B cell (primary cell): Measurements from ENCODE around the gene PDK1. TPM values are rescaled to one million over a fixed set of nuclear protein-coding genes. Genes with fewer than 3 reads are reported as not detected.
A peak's percentile ranks its signal among the peaks of the same experiment; 100 is the strongest.

Experiments
- ATAC-seq: fragments of 200-7000 bp; cut with Tn5 transposase; one replicate; pipeline ENCODE4 v1.10.0; 2021; ENCODE audit warnings: low read depth, mild to moderate bottlenecking, moderate number of reproducible peaks, moderate library complexity
- CTCF ChIA-PET: fragments of 350-600 bp; sonication (Branson Sonifier 250); formaldehyde crosslinking; loops from one replicate; lab custom pipeline; 2021; ENCODE audit warnings: antibody characterized with exemption, inconsistent platforms; lab: Charles Lee
- POLR2A ChIA-PET: fragments of 350-600 bp; sonication (Branson Sonifier 250); formaldehyde crosslinking; loops from one replicate; lab custom pipeline; 2021; ENCODE audit warnings: antibody characterized with exemption; lab: Charles Lee
- DNase-seq: peaks from one replicate; pipeline ENCODE4 v3.0.0; 2013
- H2AFZ ChIP-seq: 2 replicates; pipeline ENCODE4 v1.6.1; 2012; ENCODE audit warnings: mild to moderate bottlenecking, low read depth, low read length; ENCODE audit not compliant: insufficient read depth, poor library complexity, severe bottlenecking
- H3K27ac ChIP-seq, 2 donors: 1 replicate in 1 of 2; 2 replicates in 1 of 2; pipeline ENCODE4 v1.5.1; 2012 to 2013; ENCODE audit warnings: low read length in 2 of 2, mild to moderate bottlenecking in 2 of 2, moderate library complexity in 1 of 2
- H3K27me3 ChIP-seq, 4 experiments: fragments of 200-600 bp in 1 of 4; sonication (generic) in 1 of 4; replicated peaks in 1 of 4; 1 replicate in 2 of 4; 2 replicates in 2 of 4; pipeline versions ENCODE4 v1.6.1 to v1.7.0; 2013 to 2016; ENCODE audit warnings: low read length in 3 of 4, mild to moderate bottlenecking in 2 of 4, mixed read lengths in 1 of 4, moderate library complexity in 1 of 4; ENCODE audit not compliant: insufficient read depth in 4 of 4, control insufficient read depth in 3 of 4; ENCODE audit errors: control extremely low read depth in 1 of 4
- H3K36me3 ChIP-seq, 2 experiments: replicated peaks in 1 of 2; 1 replicate in 1 of 2; 2 replicates in 1 of 2; pipeline versions ENCODE4 v1.6.1 to v1.7.1; 2013; ENCODE audit warnings: low read length in 1 of 2; ENCODE audit not compliant: insufficient read depth in 2 of 2, control insufficient read depth in 1 of 2; ENCODE audit errors: control extremely low read depth in 1 of 2, extremely low read depth in 1 of 2
- H3K4me1 ChIP-seq, 2 donors: fragments of 200-600 bp in 1 of 2; sonication (generic) in 1 of 2; 1 replicate in 1 of 2; 2 replicates in 1 of 2; pipeline versions ENCODE4 v1.5.1 to v1.6.1; 2013 to 2017; ENCODE audit warnings: low read length in 2 of 2; ENCODE audit not compliant: control insufficient read depth in 2 of 2, insufficient read depth in 2 of 2
- H3K4me2 ChIP-seq: replicated peaks from 2 replicates; pipeline ENCODE3; 2012; ENCODE audit warnings: mild to moderate bottlenecking, low read depth, low read length; ENCODE audit not compliant: poor library complexity, severe bottlenecking
- H3K4me3 ChIP-seq, 5 experiments: fragments of 200-600 bp in 1 of 5; sonication (generic) in 1 of 5; 1 replicate in 3 of 5; 2 replicates in 2 of 5; pipeline versions ENCODE4 v1.5.1 to v1.7.0; 2011 to 2016; ENCODE audit warnings: low read length in 4 of 5, mild to moderate bottlenecking in 4 of 5, low read depth in 2 of 5, control low read depth in 1 of 5, moderate library complexity in 1 of 5; ENCODE audit not compliant: insufficient read depth in 1 of 5; ENCODE audit errors: control extremely low read depth in 1 of 5, extremely low read depth in 1 of 5
- H3K79me2 ChIP-seq: fragments of 200-600 bp; sonication (generic); one replicate; pipeline ENCODE4 v1.6.0; 2016; ENCODE audit warnings: low read length; ENCODE audit not compliant: control insufficient read depth, insufficient read depth
- H3K9ac ChIP-seq: fragments of 200-600 bp; sonication (generic); 2 replicates; pipeline ENCODE4 v1.6.1; 2017; ENCODE audit warnings: mild to moderate bottlenecking, low read length, moderate library complexity
- H3K9me3 ChIP-seq, 3 donors: one replicate each; pipeline versions ENCODE4 v1.6.1 to v1.7.1; 2013; ENCODE audit warnings: low read length in 2 of 3; ENCODE audit not compliant: control insufficient read depth in 2 of 3, insufficient read depth in 1 of 3; ENCODE audit errors: control extremely low read depth in 1 of 3
- H4K20me1 ChIP-seq: 2 replicates; pipeline ENCODE4 v1.6.0; 2012; ENCODE audit warnings: mild to moderate bottlenecking, low read length; ENCODE audit not compliant: insufficient read depth, control insufficient read depth, poor library complexity, severe bottlenecking
- H3K27ac Mint-ChIP-seq: one replicate; pipeline ENCODE4 v1.8.0; 2021; ENCODE audit warnings: mixed read lengths
- H3K27me3 Mint-ChIP-seq: one replicate; pipeline ENCODE4 v1.8.0; 2021; ENCODE audit warnings: mixed read lengths
- H3K4me1 Mint-ChIP-seq: one replicate; pipeline ENCODE4 v1.8.0; 2021; ENCODE audit warnings: mixed read lengths
- H3K4me3 Mint-ChIP-seq: one replicate; pipeline ENCODE4 v1.8.0; 2021; ENCODE audit warnings: mixed read lengths
- H3K9me3 Mint-ChIP-seq: one replicate; pipeline ENCODE4 v1.8.0; 2022; ENCODE audit warnings: mixed read lengths; ENCODE audit not compliant: insufficient read depth
- EZH2 ChIP-seq: IDR thresholded peaks from 2 replicates; pipeline ENCODE4 v1.6.1; 2012; ENCODE audit warnings: borderline replicate concordance, low read depth, mild to moderate bottlenecking, moderate library complexity, low read length; ENCODE audit not compliant: insufficient read depth, poor library complexity, severe bottlenecking
- whole genome bisulfite sequencing: methylation state at CpG from one replicate; pipeline ENCODE4 v1.1.5; 2013; ENCODE audit warnings: missing lambda C conversion rate; ENCODE audit not compliant: insufficient coverage; 5-methylcytosine and 5-hydroxymethylcytosine counted together
- intact Hi-C: fragments of 100-400 bp; cut with micrococcal nuclease; formaldehyde crosslinking; loops from one replicate; pipeline ENCODE4 v1.10.0; 2022
- polyA plus RNA-seq: library from polyadenylated mRNA; depleted of rRNA; stranded (reverse); fragments of >200 nt; gene quantifications from 2 replicates; pipeline ENCODE4 v1.2.3, GENCODE V29; 2012
- total RNA-seq, 2 donors: library from RNA; stranded (reverse); fragments of 120-200 nt in 1 of 2; gene quantifications; 1 replicate in 1 of 2; 2 replicates in 1 of 2; pipeline versions ENCODE4 v1.2.3 to v1.2.4, GENCODE V29; 2013 to 2022
- TF ChIP-seq, protein P1 (sequence below): fragments of 200-600 bp; IDR thresholded peaks from one replicate; pipeline ENCODE4 v1.8.0; 2022; ENCODE audit warnings: antibody characterized with exemption, mild to moderate bottlenecking

Gene PDK1
- total and polyA plus RNA-seq, 2 donors (not counting 1 experiment from before 2014, with no cell fraction given), result 12.5 to 25.5 TPM

DNA sequence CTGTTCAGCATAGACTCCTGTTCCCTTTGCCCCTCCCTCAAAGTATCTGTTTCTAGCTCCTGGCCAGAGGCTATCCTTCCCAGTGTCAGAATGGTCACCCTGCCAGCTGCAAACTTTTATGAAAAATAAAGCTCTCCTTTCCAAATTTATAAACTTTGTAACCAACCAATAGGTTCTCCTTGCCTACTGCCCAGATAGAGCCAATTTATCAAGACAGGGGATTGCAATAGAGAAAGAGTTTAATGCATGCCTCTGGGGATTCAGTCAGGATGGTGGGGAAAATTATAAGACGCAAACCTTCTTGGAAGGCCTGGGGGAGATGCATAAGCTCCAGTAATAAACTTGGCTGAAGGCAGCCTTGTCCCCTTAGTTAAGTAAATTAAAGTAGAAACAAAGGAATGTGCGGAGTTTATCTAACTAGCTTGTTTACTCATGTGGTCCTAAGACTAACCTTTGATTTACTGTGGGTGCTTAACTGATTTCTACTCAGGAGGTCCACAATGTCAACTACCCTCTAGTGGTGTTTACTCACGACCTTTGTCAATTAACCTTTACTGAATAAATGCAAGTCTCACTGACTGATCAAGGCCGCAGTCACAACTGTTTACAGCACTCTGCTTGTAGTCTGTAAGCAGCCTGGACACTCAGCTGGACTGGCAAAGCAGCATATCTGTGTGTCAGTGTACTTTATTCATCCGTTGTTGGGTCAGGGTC lies 42.9 kb upstream of the PDK1 start:
- no peak for TF ChIP-seq EZH2
- TF ChIP-seq, protein P1, sequence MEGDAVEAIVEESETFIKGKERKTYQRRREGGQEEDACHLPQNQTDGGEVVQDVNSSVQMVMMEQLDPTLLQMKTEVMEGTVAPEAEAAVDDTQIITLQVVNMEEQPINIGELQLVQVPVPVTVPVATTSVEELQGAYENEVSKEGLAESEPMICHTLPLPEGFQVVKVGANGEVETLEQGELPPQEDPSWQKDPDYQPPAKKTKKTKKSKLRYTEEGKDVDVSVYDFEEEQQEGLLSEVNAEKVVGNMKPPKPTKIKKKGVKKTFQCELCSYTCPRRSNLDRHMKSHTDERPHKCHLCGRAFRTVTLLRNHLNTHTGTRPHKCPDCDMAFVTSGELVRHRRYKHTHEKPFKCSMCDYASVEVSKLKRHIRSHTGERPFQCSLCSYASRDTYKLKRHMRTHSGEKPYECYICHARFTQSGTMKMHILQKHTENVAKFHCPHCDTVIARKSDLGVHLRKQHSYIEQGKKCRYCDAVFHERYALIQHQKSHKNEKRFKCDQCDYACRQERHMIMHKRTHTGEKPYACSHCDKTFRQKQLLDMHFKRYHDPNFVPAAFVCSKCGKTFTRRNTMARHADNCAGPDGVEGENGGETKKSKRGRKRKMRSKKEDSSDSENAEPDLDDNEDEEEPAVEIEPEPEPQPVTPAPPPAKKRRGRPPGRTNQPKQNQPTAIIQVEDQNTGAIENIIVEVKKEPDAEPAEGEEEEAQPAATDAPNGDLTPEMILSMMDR, result no peak
- 100% methylated on average over 2 of the region's 5 CpGs for WGBS
- POLR2A ChIA-PET, result no interaction called here

DNA sequence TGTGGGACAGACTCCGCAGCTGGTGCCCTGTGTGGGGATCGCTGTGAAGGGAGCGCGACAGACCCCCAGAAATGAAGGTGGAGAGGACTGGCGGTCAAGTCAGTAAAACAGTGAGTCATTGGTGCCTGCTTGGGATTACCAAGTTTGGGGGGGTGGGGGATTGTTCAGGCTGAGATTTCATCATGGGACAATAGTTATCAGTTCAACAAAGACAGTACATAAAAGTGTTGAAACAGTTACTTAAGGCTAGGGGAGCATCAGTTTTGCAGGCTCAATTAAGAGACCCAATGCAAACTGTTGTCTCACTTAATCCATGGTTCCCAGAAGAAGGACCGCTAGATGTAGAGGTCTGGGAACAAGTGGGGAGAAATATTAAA lies 42.4 kb upstream of the PDK1 start:
- no peak overlapping the region for H3K4me3 ChIP-seq
- no peak overlapping the region for H3K27ac Mint-ChIP-seq
- peak overlapping the region; percentile 19 for H3K9ac ChIP-seq
- intact Hi-C loops, result no loop called here
- H3K4me1 ChIP-seq, result peaks cover 60 to 63% of the 10 kb centered on the region in 2 donors
- H3K9me3 ChIP-seq, result peaks cover 0 to 20% (median 17%) of the 10 kb centered on the region in 3 donors
- H3K36me3 ChIP-seq, result no peaks in the 10 kb centered on the region
- DNase-seq (no peak), ATAC-seq (no peak)
- POLR2A ChIA-PET, result no interaction called here
- H2AFZ ChIP-seq, result no peak overlapping the region
- H3K27me3 ChIP-seq, result no peaks in the 10 kb centered on the region
- no peaks in the 10 kb centered on the region for H4K20me1 ChIP-seq
- H3K4me3 Mint-ChIP-seq, result peak overlapping the region; percentile 26
- H3K4me1 Mint-ChIP-seq, result peaks cover 55% of the 10 kb centered on the region
- peaks cover 4% of the 10 kb centered on the region for H3K79me2 ChIP-seq
- peak overlapping the region in 1 of 2 donors; percentile 62 for H3K27ac ChIP-seq
- WGBS, result 100% methylated on average over 6 of the region's 6 CpGs
- no peaks in the 10 kb centered on the region for H3K9me3 Mint-ChIP-seq
- peak overlapping the region; percentile 52 for H3K4me2 ChIP-seq
- CTCF ChIA-PET, result no interaction called here
- no peaks in the 10 kb centered on the region for H3K27me3 Mint-ChIP-seq
- TF ChIP-seq, protein P1, result no peak
- TF ChIP-seq EZH2, result no peak

More for the DNA sequence above, 42.9 kb upstream of the PDK1 start:
- H3K4me1 Mint-ChIP-seq, result peaks cover 61% of the 10 kb centered on the region
- ATAC-seq (no peak), DNase-seq (no peak)
- H3K9me3 Mint-ChIP-seq, result no peaks in the 10 kb centered on the region
- no peak overlapping the region for H2AFZ ChIP-seq
- H4K20me1 ChIP-seq, result no peaks in the 10 kb centered on the region
- peaks cover 0 to 20% (median 17%) of the 10 kb centered on the region in 3 donors for H3K9me3 ChIP-seq
- CTCF ChIA-PET, result no interaction called here
- peaks cover 66 to 68% of the 10 kb centered on the region in 2 donors for H3K4me1 ChIP-seq
- no peak overlapping the region for H3K27ac Mint-ChIP-seq
- H3K79me2 ChIP-seq, result peaks cover 4% of the 10 kb centered on the region
- intact Hi-C loops, result no loop called here
- H3K27ac ChIP-seq, result peak overlapping the region in 1 of 2 donors; percentile 62
- H3K4me2 ChIP-seq, result peak overlapping the region; percentile 52
- no peak overlapping the region for H3K4me3 Mint-ChIP-seq
- no peaks in the 10 kb centered on the region for H3K36me3 ChIP-seq
- H3K4me3 ChIP-seq, result no peak overlapping the region
- no peaks in the 10 kb centered on the region for H3K27me3 Mint-ChIP-seq
- H3K27me3 ChIP-seq, result no peaks in the 10 kb centered on the region
- H3K9ac ChIP-seq, result no peak overlapping the region
